Prostate gland (tissue), 2 donors: Measurements from ENCODE around the gene UBASH3B. TPM values are rescaled to one million over a fixed set of nuclear protein-coding genes. Genes with fewer than 3 reads are reported as not detected.

ENCODE experiments used
- DNase-seq: peaks from one replicate; pipeline ENCODE4 v3.0.0-alpha.2; 2019; ENCODE audit warnings: low spot score
- H3K27ac ChIP-seq, 2 donors: fragments of 200-600 bp; sonication (generic); 2 replicates each; pipeline ENCODE4 v1.5.1; 2017 to 2019
- H3K27me3 ChIP-seq: fragments of 200-600 bp; sonication (generic); replicated peaks from 2 replicates; pipeline ENCODE4 v1.5.1; 2019; ENCODE audit not compliant: insufficient read depth
- H3K36me3 ChIP-seq, 2 donors: fragments of 200-600 bp; sonication (generic); 1 replicate in 1 of 2; 2 replicates in 1 of 2; pipeline versions ENCODE4 v1.5.1 to v1.8.1; 2017 to 2019
- H3K4me1 ChIP-seq: fragments of 200-600 bp; sonication (generic); replicated peaks from 2 replicates; pipeline ENCODE4 v1.5.1; 2019
- H3K4me3 ChIP-seq, 2 donors: fragments of 200-600 bp; sonication (generic); 2 replicates each; pipeline ENCODE4 v1.5.1; 2017 to 2019
- H3K9me3 ChIP-seq: fragments of 200-600 bp; sonication (generic); 2 replicates; pipeline ENCODE4 v1.5.1; 2017
- POLR2A ChIP-seq: fragments of 450-650 bp; IDR thresholded peaks from one replicate; pipeline ENCODE4 v1.6.1; 2016; ENCODE audit warnings: antibody characterized with exemption, mild to moderate bottlenecking
- POLR2AphosphoS5 ChIP-seq: sonication (generic); formaldehyde crosslinking; IDR thresholded peaks from one replicate; pipeline ENCODE4 v1.6.1; 2017; ENCODE audit warnings: antibody characterized with exemption
- WGBS: methylation state at CpG from one replicate; pipeline ENCODE4 v1.1.5; 2018; 5-methylcytosine and 5-hydroxymethylcytosine counted together
- intact Hi-C: fragments of 100-400 bp; cut with DNase I; formaldehyde crosslinking; loops from one replicate; pipeline ENCODE4 v1.14.2; 2022
- total RNA-seq, 2 donors: library from RNA; depleted of rRNA; stranded (reverse); fragments of >200 nt; gene quantifications; one replicate each; pipeline ENCODE4 v1.1.0, GENCODE V29; 2016
- TF ChIP-seq, protein P1 (sequence below), 4 experiments: fragments of 200-600 bp in 2 of 4; fragments of 450-650 bp in 2 of 4; sonication (generic) in 2 of 4; IDR thresholded peaks; 1 replicate in 3 of 4; 2 replicates in 1 of 4; pipeline ENCODE4 v1.5.1; 2016 to 2019; ENCODE audit warnings: antibody characterized with exemption in 4 of 4, mild to moderate bottlenecking in 2 of 4, moderate library complexity in 2 of 4

The UBASH3B gene
- total RNA-seq, 2 donors from 2014 or later, result 1.9 to 9.9 TPM

DNA sequence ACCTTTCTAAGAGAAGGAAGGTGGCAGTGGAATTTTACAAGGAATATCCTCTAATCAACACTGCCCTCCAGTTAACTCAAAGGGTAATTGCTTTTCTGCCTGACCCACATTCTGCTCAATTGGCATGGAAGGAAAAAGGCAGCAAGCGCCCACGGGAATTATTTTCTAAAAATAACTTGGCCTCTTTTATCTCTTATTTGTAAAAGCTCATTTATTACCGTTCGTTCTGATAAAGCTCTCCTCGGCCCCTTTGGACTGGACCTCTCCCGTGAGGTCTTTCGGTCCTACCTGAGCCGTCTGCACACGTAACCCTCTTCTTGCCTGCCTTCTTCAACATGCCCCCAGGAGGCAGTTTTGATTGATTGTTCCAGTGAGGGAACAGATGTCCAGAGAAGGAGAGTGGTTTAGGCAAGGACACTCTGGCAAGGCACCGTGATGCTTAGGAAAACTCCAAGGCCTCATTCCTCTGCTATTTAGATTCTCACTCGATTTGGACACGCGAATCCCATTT, 129.6 kb downstream of the UBASH3B start:
- no peak for TF ChIP-seq POLR2AphosphoS5
- TF ChIP-seq, protein P1, sequence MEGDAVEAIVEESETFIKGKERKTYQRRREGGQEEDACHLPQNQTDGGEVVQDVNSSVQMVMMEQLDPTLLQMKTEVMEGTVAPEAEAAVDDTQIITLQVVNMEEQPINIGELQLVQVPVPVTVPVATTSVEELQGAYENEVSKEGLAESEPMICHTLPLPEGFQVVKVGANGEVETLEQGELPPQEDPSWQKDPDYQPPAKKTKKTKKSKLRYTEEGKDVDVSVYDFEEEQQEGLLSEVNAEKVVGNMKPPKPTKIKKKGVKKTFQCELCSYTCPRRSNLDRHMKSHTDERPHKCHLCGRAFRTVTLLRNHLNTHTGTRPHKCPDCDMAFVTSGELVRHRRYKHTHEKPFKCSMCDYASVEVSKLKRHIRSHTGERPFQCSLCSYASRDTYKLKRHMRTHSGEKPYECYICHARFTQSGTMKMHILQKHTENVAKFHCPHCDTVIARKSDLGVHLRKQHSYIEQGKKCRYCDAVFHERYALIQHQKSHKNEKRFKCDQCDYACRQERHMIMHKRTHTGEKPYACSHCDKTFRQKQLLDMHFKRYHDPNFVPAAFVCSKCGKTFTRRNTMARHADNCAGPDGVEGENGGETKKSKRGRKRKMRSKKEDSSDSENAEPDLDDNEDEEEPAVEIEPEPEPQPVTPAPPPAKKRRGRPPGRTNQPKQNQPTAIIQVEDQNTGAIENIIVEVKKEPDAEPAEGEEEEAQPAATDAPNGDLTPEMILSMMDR (IDR thresholded peaks at IDR 0.05), result no peak
- TF ChIP-seq POLR2A, result no peak
- Histone ChIP-seq H3K4me1 (no peaks in the 10 kb centered on the region), H3K4me3 (no peak overlapping the region), H3K36me3 (no peaks in the 10 kb centered on the region), H3K27me3 (no peaks in the 10 kb centered on the region), H3K27ac (peak overlapping the region; percentile 6), H3K9me3 (no peaks in the 10 kb centered on the region)
- intact Hi-C loops, result loop anchor here (10.0 kb wide), 1 partner anchor 70 kb away; no protein-coding TSS in a partner anchor
- 67% methylated on average over 13 of the region's 13 CpGs for WGBS
- DNase-seq, result no peak

DNA sequence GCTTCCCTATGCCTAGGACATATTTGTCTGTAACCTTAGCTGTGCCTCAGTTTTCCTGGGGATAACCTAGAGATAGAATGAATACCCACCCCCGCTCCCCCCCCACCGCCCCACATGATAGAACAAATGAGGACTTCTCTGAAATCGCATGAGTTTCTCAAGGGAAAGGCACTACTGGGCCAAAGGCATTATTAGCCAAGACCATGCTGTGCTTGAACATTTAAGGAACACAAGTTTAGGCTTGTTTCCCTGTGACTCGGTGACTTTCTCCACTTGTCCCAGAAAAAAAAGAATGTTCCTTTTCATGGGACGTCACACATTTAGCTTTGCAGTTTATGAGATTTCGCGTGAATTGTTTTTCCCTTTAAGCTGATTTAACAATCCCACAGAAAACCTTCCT, 131.4 kb downstream of the UBASH3B start:
- no peak overlapping the region for H3K4me3 ChIP-seq
- intact Hi-C loops, result loop anchor here (10.0 kb wide), 1 partner anchor 68 kb away; no protein-coding TSS in a partner anchor
- no peaks in the 10 kb centered on the region for H3K4me1 ChIP-seq
- WGBS, result 48% methylated on average over 7 of the region's 7 CpGs
- no peaks in the 10 kb centered on the region for H3K27me3 ChIP-seq
- no peak for DNase-seq
- no peak overlapping the region for H3K27ac ChIP-seq
- peak; percentile 14 for TF ChIP-seq POLR2AphosphoS5
- TF ChIP-seq POLR2A, result no peak
- no peaks in the 10 kb centered on the region for H3K36me3 ChIP-seq
- H3K9me3 ChIP-seq, result no peaks in the 10 kb centered on the region

DNA sequence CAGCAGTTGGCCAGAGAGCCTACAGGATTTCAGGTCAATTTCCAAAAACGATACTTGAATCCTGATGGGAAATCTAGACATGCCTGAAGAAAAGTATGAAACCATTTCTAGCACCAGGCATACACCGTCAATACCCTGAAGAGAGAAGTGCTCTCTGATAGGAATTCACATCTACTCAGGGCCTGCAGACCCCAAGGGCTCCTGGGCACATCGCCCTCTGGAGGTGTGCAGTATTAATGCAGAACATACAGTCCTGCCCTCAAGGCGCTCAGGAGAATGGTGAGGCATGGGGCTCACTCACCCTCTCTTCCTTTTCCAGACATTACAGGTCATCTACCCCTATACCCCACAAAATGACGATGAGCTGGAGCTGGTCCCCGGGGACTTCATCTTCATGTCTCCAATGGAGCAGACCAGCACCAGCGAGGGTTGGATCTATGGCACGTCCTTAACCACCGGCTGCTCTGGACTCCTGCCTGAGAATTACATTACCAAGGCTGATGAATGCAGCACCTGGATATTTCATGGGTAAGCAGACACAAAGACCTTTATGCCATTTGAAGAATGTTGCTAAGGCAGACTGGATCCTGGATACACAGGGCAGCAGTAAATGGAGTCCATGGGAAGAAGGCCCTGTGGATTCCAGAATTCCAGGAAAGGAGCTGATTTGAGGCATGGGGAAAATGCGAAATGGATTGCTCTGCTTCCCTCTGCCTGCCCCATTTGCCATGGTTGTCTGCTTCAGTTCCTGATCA, 133.4 kb downstream of the UBASH3B start:
- Histone ChIP-seq H3K4me3 (no peak overlapping the region), H3K27ac (no peak overlapping the region), H3K36me3 (no peaks in the 10 kb centered on the region), H3K27me3 (no peaks in the 10 kb centered on the region), H3K9me3 (no peaks in the 10 kb centered on the region), H3K4me1 (no peaks in the 10 kb centered on the region)
- DNase-seq, result no peak
- WGBS, result 93% methylated on average over 10 of the region's 10 CpGs
- intact Hi-C loops, result loop anchor here (10.0 kb wide), 1 partner anchor 66 kb away; no protein-coding TSS in a partner anchor
- TF ChIP-seq POLR2A (no peak), POLR2AphosphoS5 (no peak)
- TF ChIP-seq, protein P1 (IDR thresholded peaks at IDR 0.05), result no peak

DNA sequence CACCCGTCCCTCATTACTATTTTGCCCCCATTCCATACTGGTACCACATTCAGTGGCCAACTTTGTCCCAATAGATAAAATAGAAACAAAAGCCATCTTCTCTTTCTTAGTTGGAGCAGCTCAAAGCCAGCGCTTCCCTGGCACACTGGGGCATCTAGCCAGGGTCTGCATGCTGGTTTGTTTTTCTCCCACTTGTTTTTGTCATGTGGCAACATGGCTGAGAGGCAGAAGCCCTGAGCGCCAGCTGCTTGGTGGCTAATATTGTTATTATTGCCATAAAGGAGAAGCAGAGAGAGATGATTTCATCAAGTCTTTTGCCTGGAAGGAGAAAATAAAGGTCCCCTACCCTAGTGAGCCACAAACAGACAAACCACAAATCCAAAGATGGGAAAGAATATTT, 134.4 kb downstream of the UBASH3B start:
- H3K4me1 ChIP-seq, result no peaks in the 10 kb centered on the region
- no peak overlapping the region for H3K4me3 ChIP-seq
- H3K27ac ChIP-seq, result no peak overlapping the region
- no peaks in the 10 kb centered on the region for H3K27me3 ChIP-seq
- H3K9me3 ChIP-seq, result no peaks in the 10 kb centered on the region
- no peak for DNase-seq
- H3K36me3 ChIP-seq, result no peaks in the 10 kb centered on the region
- intact Hi-C loops, result loop anchor here (10.0 kb wide), 1 partner anchor 65 kb away; no protein-coding TSS in a partner anchor
- 90% methylated on average over 3 of the region's 3 CpGs for WGBS
- no peak for TF ChIP-seq POLR2AphosphoS5
- TF ChIP-seq, protein P1 (IDR thresholded peaks at IDR 0.05), result no peak
- no peak for TF ChIP-seq POLR2A

DNA sequence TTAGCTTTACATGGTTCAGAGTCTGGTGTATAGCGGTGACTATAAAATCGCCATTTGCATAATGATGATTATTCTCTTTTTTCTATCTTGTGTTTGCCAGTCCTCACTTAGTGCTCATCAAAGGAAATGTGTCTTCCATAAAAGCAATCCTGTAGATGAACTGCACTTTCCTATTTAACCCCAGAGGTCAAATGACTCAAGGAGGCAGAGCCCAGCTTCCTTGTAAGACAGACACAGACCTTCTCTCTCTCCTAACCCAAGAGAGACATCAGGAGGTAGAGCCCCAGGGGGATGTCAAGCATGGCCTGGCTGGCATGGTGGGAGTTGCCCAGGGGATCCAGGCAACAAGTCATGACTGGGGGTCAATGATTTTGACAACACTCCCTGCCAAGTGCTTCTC, 135.9 kb downstream of the UBASH3B start:
- H3K27me3 ChIP-seq, result no peaks in the 10 kb centered on the region
- WGBS, result 92% methylated on average over 2 of the region's 2 CpGs
- H3K9me3 ChIP-seq, result no peaks in the 10 kb centered on the region
- intact Hi-C loops, result no loop called here
- TF ChIP-seq POLR2A, result no peak
- TF ChIP-seq, protein P1 (IDR thresholded peaks at IDR 0.05), result no peak
- no peak for TF ChIP-seq POLR2AphosphoS5
- no peaks in the 10 kb centered on the region for H3K36me3 ChIP-seq
- H3K27ac ChIP-seq, result no peak overlapping the region
- H3K4me1 ChIP-seq, result no peaks in the 10 kb centered on the region
- no peak for DNase-seq
- no peak overlapping the region for H3K4me3 ChIP-seq
